Occipital lobe (tissue), 2 donors: ENCODE measurements around the gene PRDM5. TPM values are rescaled to one million over a fixed set of nuclear protein-coding genes. Genes with fewer than 3 reads are reported as not detected.
A peak's percentile ranks its signal among the peaks of the same experiment; 100 is the strongest.

Experiments
- DNase-seq: peaks from one replicate; lab custom pipeline; 2025; lab: John Stamatoyannopoulos, UW
- total RNA-seq: library from RNA; depleted of rRNA; stranded (reverse); fragments of >200 nt; gene quantifications from one replicate; pipeline ENCODE4 v1.2.3, GENCODE V29; 2014

Gene PRDM5
- total RNA-seq: 17.2 TPM

DNA sequence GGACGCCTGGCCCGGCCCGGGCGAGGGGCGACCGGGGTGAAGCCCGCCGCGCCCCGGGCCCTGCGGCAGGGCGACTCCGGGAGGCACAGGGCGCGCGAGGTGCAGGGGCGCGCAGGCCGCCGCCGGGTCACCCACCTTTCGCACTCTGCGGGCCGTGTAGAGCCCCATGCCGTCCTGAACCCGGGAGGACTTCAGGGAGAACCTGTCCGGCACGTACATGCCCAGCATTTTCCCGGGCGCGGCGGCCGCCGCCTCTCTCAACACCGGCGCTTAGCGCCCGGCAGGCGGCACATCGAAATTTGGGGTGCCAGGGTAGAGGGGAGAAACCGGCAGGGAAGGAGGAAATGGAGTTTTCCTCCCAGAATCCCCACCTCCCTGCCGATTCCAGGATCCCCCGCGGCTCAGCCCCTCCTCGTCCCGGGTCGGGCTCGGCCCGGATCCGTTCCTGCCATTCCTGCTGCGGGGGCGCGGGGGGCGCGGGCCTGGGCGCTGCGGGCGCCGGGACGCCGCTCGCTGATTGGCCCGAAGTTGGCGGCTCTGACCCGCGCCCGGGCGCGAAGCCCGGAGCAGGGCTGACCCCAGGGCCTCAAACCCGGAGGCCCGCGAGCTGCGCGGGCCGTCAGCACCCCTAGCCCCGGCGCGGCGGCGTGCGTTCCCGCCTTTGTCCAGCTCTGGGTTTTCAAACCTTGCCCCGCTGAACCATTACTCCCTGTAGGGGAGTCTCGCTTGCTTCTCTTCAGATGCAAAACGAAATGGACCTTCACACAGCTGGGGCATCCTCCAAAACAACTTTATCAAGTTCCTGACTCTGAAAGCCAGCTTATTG is at the start of gene PRDM5:
Gene PRDM5 (minus strand): TSS at position 346 of the 826 bp plus-strand sequence. CDS start 118 bp downstream, at position 228.
- DNase-seq: peak; percentile 45

DNA sequence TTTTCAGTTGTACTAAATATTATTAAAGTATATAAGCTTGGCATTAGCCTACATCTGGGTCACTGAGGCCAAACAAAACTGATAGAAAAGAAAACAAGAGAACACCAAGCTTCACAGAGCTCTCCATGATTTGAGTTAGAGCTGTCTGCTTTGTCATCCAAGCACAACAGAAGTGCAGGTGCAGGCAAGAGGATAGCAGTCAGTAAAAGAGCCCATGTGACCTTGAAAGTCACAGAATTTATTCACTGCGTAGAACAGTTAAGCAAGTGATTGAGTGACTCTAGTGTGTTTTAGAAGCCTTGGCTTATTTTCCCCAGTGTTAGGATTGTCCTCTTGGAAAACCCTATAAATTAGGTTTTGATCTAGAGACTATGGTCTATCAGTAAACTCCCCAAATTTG is 49.4 kb upstream of the PRDM5 start:
- no peak for DNase-seq

DNA sequence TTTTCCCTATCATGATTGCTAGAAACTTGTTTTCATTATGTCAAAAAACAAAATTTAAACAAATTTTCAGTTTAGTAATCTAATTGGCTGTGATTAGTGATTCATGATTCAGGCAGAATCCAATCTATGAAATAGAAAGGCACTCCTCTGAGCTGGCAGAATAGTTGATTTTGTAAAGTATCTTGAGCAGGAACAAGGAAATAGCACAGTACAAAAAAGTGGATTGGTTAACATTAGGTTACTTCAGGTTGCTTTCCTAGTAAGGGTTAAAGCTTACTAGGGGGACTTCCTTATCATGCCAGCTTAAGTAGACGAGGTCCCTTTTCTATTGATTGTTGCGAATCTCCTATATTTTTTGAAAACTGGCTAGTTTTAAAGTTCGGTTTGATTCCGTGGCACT is 43.4 kb upstream of the PRDM5 start:
- no peak for DNase-seq

DNA sequence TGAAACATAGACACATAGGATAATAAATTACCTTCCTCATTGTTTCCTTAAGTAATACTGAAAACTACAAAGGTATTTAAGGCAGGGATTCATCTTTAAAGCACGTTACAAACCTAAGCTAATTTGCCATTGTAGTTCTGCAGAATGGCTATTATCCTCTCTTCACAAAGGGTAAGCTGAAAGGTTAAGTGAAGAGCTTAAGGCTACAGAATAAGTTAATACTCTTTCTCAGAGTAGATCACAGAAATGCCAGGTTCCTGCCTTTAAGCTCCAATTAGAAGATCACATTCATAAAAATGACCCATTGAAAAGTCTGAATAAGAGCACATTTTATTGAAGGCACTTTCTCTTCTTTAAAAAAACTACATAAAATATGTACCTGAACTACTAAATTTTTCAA is 42.1 kb upstream of the PRDM5 start:
- DNase-seq: no peak

DNA sequence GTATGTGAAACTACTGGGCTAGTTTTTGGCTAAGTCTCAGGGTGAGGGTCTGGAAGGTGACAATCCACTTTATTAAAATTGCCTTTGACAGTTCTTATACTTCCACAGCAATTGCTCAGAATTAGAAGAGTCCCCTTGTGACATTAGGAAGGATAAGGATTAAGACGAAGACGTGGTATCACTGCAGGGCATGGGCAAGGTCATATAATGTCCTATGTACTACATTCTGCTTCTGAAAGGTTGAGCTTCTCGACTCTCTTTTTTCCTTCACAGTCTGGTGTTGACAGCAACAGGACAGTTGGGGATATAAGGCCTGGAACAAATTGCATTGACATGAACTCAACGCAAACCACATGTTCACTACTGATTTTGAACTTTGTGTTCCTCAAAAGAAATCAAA is 40.9 kb upstream of the PRDM5 start:
- no peak for DNase-seq

DNA sequence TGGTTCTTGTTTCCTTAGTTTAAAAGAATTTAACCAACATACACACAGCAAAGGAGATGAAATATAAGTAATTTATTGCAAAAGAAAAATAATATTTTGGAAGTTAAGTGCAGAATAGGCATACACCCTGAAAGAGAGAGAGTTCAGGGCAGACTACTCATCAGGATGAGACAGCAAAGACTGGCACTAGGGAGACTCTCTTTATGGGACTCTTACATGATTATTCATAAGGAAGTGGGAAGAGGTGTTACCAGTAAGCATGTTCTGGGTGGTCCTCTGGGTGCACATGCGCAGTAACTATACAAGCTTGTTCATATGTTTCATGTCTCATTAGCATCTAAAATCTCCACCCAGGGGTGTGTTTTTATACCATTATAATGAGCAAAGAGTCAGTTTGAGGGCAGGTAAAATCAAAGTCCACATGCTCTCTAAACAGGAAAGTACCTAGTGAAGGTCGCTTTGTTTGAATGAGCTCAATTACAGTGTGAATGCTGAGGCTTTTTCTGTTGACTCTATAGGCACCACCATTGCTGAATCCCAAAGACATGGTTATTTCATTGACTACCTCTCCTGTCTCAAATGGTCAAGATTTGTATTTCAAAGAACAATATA is 38.2 kb upstream of the PRDM5 start:
- no peak for DNase-seq

DNA sequence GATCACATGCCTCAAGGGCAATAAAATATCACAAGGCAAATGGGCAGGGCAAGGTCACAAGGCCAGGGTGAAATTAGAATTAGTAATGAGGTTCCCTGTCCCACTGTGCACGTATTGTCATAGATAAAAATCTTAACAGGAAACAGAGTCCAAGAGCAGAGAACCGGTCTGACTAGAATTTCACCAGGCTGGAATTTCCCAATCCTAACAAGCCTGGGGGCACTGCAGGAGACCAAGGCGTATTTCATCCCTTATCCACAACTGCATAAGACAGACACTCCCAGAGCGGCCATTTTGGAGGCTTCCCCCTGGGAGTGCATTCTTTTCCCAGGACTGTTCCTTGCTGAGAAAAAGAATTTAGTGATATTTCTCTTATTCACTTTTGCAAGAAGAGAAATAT is 25.9 kb upstream of the PRDM5 start:
- no peak for DNase-seq

DNA sequence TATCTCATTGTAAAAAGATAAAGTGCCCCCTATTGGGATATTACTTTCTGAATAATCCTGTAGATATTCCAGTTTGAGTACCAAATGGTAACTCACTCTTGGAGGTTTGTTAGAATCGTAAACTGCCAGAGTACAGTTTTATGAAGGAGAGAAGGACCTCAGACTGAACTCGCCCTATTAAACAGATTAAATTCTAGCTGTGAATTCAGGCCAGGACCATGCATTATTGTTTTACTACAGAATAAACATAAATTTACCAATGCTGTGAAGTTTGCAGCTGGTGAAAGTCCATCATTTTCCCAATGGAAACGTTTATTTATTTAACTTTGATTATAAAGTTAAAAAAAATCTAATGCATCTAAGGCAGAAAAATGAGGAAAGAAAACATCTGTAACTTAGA is 20.2 kb upstream of the PRDM5 start:
- no peak for DNase-seq

DNA sequence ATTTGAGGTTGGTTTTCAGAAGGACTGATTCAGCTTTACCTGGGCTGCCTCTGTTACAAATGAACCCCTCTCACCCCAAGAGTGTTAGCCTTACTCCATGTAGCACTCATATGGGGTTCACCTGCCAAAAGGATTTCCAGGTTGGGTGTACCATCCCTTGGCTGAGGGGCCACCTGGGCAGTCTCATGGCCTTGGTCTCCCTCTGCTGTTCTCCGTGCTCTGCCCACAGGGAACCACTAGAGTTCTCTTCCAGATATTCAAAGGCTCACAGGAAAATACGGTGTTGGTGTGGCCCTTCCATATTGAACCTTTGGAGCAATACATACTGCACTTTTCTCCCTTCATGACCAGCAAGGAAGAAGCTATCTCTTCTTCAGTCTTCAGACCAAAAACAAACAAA is 18.0 kb upstream of the PRDM5 start:
- DNase-seq: no peak

DNA sequence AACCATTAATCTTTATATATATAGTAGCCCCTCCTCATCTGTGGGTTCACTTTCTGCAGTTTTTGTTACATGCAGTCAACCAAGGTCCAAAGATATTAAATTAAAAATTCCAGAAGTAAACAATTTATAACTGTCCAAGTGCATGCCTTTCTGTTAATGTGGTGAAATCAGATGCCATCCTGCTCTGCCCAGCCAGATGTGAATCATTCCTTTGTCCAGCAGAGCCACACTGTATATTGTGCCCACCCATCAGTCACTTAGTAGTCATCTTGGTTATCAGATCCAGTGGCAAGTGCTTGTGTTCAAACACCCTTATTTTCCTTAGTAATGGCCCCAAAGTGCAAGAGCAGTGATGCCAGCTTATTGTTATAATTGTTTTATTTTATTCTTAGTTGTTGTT is 17.2 kb upstream of the PRDM5 start:
- DNase-seq: no peak

DNA sequence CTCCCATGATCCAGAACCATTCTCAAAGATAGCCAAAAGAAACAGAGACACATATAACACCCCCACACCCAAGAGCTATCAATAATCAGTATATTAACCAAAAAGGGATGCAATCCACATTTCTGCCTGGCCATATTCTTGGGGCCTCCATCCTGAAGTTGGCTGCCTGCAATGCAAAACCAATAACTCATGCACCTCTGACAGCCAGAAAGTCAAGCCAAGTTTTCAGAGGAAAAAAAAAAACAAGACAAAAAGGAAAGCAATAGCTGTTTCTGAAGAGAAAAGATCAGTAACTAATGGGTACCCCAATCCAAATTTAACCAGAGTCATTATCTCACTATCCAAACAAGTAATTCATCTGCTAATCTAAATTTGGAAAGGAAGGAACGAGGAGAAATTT is 7.3 kb upstream of the PRDM5 start:
- no peak for DNase-seq

DNA sequence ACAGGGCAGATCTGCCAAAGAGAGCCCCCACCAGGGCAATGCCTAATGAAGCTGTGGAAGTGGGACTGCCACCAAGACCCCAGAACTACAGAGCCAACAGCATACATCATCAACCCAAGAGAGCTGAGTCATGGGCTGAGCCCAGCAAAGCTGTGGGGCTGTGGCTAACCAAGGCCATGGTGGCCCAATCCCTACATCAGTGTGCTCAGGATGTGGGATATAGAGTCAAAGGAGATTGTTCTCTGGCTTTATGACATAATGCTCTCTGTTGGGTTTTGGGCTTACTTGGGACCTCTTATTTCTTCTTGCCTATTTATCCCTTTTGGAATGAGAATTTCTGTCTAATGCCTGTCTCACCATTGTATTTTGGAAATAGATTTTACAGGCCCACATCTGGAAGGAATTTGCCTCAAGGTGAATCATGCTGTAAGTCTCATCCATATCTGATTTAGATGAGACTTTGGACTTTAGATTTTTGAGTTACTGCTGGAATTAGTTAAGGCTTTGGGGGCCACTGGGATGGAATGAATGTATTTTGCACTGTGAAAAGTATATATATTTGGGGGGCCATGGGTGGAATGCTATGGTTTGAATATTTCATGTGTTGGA is 5.4 kb upstream of the PRDM5 start:
- DNase-seq: no peak

DNA sequence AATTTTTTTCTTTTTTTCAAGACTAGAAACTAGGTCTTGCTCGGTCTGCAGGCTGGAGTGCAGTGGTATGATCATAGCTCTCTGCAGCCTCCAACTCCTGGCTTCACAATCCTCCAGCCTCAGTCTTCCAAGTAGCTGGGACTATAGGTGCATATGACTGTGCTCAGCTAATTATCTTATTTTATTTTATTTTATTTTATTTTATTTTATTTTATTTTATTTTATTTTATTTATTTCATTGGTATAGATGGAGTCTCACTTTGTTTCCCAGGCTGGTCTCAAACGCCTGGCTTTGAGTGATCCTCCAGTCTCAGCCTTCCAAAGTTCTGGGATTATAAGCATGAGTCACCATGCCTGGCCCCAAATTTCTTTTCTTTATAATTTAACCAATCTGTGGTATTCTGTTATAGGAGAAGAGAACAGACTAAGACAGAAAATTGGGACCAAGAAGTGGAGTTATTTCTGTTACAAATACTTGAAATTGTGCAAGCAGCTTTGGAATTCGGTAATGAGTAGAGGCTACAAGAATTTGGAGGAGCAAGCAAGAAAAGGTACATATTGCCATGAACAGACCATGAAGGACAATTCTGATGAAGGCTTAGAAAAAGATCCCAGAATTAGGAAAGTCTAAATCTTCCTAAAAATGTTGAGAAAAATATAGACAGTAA is 4.0 kb upstream of the PRDM5 start:
- no peak for DNase-seq

DNA sequence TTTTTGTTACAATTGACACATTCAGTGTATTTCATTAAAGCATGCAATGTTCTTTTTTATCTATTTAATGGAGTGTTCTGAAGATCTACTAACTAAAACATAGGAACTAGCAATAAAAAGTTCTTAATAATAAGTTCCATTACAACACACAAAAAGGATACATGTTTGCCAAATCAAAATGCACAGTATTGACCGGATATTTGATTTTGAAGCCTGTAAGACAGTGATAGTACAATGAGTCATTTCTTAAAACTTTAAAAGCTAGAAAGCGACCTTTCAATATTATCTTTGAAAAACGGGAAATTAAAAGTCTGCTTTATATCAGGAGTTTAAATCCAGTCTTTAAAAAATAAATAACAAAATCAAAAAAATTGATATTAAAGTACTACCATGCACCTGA is 2.4 kb upstream of the PRDM5 start:
- DNase-seq: no peak

DNA sequence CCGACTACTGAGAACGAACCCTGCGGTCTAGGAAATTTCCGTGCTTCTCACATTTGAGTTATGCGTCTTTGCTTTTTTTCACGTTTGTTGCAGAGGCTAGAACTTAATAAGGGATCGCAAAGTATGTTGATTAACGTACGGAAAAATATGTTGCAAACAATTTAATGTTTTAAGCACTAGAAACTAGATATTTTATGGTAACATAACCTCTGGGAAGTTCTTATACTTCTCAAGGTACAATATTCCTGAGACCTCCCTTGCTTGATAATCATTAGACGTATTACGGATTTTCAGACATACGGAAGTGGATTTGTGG is 639 bp upstream of the PRDM5 start:
- no peak for DNase-seq

DNA sequence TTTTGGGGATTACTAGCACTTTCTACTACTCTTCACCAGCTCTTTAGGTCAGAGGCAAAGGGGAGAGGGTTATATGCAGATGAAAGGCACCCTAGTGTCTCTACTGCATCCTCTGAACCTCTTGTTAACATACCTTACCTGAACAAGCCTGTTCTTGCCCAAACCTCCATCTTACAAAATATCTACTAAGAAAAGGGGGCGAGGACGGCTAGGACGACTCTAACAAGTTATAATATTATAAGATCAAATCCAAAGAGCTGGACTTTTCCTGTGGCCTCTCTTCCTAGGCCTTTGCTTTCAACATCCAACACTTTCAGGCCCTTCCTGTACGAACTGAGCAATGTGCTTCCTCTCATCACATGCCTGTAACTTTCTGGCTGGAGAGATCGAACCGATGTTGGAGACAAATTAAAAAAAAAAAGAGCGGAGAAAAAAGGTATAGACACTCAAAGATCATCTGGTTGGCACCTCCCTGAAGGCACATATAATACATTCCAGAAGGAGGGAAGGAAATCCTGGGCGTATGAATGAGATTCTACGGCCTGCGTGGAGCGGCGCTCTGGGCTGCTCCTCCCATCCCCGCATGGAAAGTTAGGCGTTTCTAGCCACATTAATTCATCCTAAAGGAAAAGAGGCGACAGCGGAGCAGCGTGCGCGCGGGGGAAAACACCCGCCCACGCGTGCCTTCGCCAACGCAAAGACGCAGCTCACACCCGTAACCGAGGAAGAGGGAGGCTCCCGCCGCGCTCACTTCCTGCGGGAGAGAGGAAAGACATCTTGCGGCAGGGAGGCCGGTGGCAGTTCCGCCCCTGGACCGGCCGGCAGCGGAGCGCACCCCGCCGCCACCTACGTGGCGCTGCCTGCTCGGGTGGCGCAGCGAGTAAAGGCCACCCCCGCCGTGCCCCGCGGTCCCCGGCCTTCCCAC is 808 bp downstream of the PRDM5 start:
- DNase-seq: peak; percentile 54

DNA sequence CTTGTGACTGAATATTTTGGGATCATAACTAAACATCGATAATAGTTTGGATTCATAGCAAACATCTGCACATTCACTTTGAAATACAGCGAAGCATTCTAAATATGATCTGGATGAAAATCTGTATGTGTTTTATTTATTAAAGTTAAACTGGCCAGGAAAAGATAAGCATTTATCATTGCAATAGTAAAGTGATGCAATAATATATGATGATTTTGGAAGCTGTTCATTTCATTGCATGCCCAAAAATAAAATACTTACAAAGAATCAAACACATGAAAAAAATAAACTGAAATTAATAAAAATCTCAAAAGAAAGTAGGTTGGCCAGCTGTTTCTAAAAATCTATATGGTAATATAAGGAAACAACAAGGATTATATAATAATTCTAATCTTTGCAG is 1.9 kb downstream of the PRDM5 start:
- no peak for DNase-seq

DNA sequence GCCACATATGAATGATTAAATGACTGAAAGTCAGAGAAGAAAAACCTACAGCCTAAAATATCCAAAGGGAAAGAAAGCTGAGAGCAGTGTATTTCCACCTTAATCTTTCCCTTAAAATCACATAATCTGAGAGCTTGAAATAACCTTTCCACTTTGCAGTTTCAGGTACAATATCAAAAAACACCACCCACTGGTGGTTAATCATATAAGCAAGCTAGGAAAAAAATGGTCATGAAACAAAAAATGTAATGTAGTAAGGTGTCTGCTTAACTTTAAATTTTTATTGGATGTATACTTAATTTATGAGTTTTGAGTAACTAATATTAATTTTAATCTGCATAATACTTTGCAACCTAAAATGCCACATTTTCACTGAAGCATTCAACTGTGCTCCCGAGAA is 3.2 kb downstream of the PRDM5 start:
- DNase-seq: no peak

DNA sequence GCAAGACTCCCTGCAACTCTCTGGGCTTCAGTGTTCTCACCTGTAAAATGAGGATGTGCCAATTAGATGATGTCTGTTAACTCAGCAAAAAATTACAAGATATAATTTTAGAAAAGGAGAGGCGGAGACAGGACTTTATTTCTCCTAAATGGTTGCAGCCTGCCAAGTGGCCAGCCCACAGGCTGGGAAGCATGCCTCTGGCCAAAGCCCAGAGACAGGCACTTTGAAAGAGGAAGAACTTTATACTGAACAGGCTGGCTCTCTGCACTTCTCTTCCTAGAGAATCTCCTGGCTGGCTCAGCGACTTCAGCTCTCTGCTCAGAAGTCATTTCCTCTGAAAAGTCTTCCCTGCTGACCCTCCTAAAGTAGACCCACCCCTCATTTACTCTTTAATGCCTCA is 3.7 kb downstream of the PRDM5 start:
- DNase-seq: no peak

DNA sequence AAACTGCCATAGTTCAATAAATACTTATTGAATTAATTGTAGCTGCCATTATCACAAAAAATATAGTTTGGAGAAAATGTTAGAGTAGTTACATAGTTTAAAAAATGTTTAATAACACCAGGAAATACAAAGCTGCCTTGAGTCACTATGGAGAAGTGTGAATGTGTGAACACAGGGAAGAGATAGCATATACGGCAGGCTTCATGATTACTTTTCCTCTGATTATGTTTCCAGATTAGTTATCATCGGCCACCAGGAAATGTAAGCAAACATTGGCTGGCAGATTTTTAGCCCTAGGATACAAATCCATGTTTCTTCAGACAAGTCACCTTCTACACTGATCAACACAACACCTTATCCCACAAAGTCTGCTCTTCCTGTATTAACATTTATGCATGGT is 4.4 kb downstream of the PRDM5 start:
- no peak for DNase-seq

DNA sequence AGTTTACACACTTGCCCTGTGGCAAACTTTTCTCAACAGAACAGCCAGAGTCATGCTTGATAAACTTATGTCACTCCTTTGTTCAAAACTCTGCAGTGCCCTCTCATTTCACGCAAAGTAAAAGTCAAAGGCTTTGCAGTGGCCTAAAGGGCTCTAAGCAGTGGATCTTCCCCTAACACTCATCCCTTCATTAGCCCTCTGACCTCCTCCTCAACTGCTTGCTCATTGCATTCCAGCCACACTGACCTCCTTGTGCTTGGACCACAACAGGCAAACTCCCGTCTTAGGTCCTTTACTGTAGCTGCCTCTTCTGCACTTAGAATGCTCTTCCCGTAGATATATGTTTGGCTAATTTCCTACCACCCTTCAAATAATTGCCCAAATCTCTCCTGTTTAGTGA is 5.6 kb downstream of the PRDM5 start:
- DNase-seq: no peak
